ENCODE measurements around the gene FBXO8.

DNA sequence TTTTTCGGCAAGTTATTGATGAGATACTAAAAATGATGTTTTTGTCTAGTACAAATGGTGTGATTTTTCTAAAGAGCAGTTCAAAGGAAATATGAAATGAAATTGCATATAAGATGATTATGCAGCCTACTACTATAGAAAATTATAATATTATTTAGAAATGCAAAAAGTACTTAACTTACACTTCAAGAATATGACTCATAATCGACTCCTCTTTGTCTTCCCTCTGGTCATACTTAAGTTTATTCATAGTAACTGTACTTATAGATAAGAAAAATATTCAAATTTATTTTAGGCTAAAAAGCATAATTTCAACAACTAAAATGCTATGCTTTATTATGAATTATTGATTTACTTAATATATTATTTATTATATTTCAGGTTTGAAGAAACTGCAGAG lies 33.5 kb upstream of the FBXO8 start:
- TF ChIP-seq, protein P1, sequence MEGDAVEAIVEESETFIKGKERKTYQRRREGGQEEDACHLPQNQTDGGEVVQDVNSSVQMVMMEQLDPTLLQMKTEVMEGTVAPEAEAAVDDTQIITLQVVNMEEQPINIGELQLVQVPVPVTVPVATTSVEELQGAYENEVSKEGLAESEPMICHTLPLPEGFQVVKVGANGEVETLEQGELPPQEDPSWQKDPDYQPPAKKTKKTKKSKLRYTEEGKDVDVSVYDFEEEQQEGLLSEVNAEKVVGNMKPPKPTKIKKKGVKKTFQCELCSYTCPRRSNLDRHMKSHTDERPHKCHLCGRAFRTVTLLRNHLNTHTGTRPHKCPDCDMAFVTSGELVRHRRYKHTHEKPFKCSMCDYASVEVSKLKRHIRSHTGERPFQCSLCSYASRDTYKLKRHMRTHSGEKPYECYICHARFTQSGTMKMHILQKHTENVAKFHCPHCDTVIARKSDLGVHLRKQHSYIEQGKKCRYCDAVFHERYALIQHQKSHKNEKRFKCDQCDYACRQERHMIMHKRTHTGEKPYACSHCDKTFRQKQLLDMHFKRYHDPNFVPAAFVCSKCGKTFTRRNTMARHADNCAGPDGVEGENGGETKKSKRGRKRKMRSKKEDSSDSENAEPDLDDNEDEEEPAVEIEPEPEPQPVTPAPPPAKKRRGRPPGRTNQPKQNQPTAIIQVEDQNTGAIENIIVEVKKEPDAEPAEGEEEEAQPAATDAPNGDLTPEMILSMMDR (IDR thresholded peaks at IDR 0.05) = no peak
- TF ChIP-seq MAFK (IDR thresholded peaks at IDR 0.05; ENCODE audit: partially characterized antibody) (no peak), BHLHE40 (IDR thresholded peaks at IDR 0.05; ENCODE audit: low read depth, low read length) (no peak), CEBPB (IDR thresholded peaks at IDR 0.05) (no peak), ZSCAN20 (CRISPR knock-in tag; IDR thresholded peaks at IDR 0.05) (no peak), POLR2A (IDR thresholded peaks at IDR 0.05; ENCODE audit: low read length) (no peak), NFE2L2 (conservative IDR thresholded peaks at IDR 0.05; ENCODE audit: low read length) (no peak), FOSB (CRISPR knock-in tag; IDR thresholded peaks at IDR 0.05) (no peak), RNF2 (IDR thresholded peaks at IDR 0.05; ENCODE audit: borderline replicate concordance, low read depth) (no peak), POLR2AphosphoS2 (conservative IDR thresholded peaks at IDR 0.05; ENCODE audit: low read length) (no peak), KDM1A (IDR thresholded peaks at IDR 0.05; ENCODE audit: low read depth) (no peak), FOXS1 (CRISPR knock-in tag; IDR thresholded peaks at IDR 0.05) (no peak)
- TF ChIP-seq, protein P2, sequence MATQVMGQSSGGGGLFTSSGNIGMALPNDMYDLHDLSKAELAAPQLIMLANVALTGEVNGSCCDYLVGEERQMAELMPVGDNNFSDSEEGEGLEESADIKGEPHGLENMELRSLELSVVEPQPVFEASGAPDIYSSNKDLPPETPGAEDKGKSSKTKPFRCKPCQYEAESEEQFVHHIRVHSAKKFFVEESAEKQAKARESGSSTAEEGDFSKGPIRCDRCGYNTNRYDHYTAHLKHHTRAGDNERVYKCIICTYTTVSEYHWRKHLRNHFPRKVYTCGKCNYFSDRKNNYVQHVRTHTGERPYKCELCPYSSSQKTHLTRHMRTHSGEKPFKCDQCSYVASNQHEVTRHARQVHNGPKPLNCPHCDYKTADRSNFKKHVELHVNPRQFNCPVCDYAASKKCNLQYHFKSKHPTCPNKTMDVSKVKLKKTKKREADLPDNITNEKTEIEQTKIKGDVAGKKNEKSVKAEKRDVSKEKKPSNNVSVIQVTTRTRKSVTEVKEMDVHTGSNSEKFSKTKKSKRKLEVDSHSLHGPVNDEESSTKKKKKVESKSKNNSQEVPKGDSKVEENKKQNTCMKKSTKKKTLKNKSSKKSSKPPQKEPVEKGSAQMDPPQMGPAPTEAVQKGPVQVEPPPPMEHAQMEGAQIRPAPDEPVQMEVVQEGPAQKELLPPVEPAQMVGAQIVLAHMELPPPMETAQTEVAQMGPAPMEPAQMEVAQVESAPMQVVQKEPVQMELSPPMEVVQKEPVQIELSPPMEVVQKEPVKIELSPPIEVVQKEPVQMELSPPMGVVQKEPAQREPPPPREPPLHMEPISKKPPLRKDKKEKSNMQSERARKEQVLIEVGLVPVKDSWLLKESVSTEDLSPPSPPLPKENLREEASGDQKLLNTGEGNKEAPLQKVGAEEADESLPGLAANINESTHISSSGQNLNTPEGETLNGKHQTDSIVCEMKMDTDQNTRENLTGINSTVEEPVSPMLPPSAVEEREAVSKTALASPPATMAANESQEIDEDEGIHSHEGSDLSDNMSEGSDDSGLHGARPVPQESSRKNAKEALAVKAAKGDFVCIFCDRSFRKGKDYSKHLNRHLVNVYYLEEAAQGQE (IDR thresholded peaks at IDR 0.05) = no peak
